IMR-90 (cell line): ENCODE data around the gene FLNA. TPM values are rescaled to one million over a fixed set of nuclear protein-coding genes. Genes with fewer than 3 reads are reported as not detected.
A peak's percentile ranks its signal among the peaks of the same experiment; 100 is the strongest.

ENCODE experiments used
- ATAC-seq: fragments of 200-7000 bp; cut with Tn5 transposase; 2 replicates; pipeline ENCODE4 v1.9.1; 2020; ENCODE audit warnings: low read depth, mild to moderate bottlenecking, moderate library complexity
- BruUV-seq: library from RNA; stranded (reverse); fragments of 400-500 nt; replicated peaks from 2 replicates; lab custom pipeline; 2021; lab: Mats Ljungman, UMichigan
- CTCF ChIA-PET: fragments of 300-600 bp; formaldehyde crosslinking; extraction: SDS; loops from one replicate; lab custom pipeline; 2021; ENCODE audit warnings: antibody characterized with exemption; lab: Yijun Ruan, JAX
- POLR2A ChIA-PET: fragments of 300-600 bp; sonication (Branson Sonifier 250); formaldehyde crosslinking; loops from one replicate; lab custom pipeline; 2022; ENCODE audit warnings: antibody characterized with exemption; ENCODE audit not compliant: unreplicated experiment; lab: Charles Lee
- DNase-seq: peaks from one replicate; pipeline ENCODE4 v3.0.0; 2013
- H2AFZ ChIP-seq: replicated peaks from 2 replicates; pipeline ENCODE3; 2013; ENCODE audit warnings: low read length, mild to moderate bottlenecking; ENCODE audit not compliant: poor library complexity
- H2AK5ac ChIP-seq: 2 replicates; pipeline ENCODE4 v1.6.1; 2013; ENCODE audit warnings: low read depth, low read length, inconsistent platforms
- H2AK9ac ChIP-seq: replicated peaks from 2 replicates; pipeline ENCODE3; 2013; ENCODE audit warnings: mild to moderate bottlenecking, low read depth, low read length, moderate library complexity; ENCODE audit not compliant: poor library complexity
- H2BK120ac ChIP-seq: 2 replicates; pipeline ENCODE4 v1.6.1; 2013; ENCODE audit warnings: low read depth, low read length, inconsistent platforms
- H2BK15ac ChIP-seq: 3 replicates; pipeline ENCODE4 v1.6.1; 2013; ENCODE audit warnings: low read depth, low read length, inconsistent platforms
- H2BK20ac ChIP-seq: 2 replicates; pipeline ENCODE4 v1.6.1; 2013; ENCODE audit warnings: low read depth, mild to moderate bottlenecking, inconsistent platforms, low read length, moderate library complexity
- H2BK5ac ChIP-seq: 2 replicates; pipeline ENCODE4 v1.6.1; 2013; ENCODE audit warnings: mild to moderate bottlenecking, low read depth, low read length, inconsistent platforms; ENCODE audit not compliant: poor library complexity, severe bottlenecking
- H3K14ac ChIP-seq: replicated peaks from 2 replicates; pipeline ENCODE4 v1.6.1; 2013; ENCODE audit warnings: low read depth, low read length, inconsistent platforms
- H3K18ac ChIP-seq: 2 replicates; pipeline ENCODE4 v1.6.1; 2013; ENCODE audit warnings: low read depth, low read length, control low read depth
- H3K23ac ChIP-seq: 2 replicates; pipeline ENCODE4 v1.6.1; 2013; ENCODE audit warnings: low read depth, low read length, inconsistent platforms
- H3K27ac ChIP-seq: 2 replicates; pipeline ENCODE4 v1.5.1; 2013; ENCODE audit warnings: mild to moderate bottlenecking, control low read depth, low read length; ENCODE audit not compliant: insufficient read depth
- H3K27me3 ChIP-seq: 2 replicates; pipeline ENCODE4 v1.6.1; 2013; ENCODE audit warnings: low read length; ENCODE audit not compliant: control insufficient read depth, insufficient read depth
- H3K36me3 ChIP-seq: 2 replicates; pipeline ENCODE4 v1.6.1; 2013; ENCODE audit warnings: low read length, mixed read lengths; ENCODE audit not compliant: control insufficient read depth, insufficient read depth
- H3K4ac ChIP-seq: 2 replicates; pipeline ENCODE4 v1.6.1; 2013; ENCODE audit warnings: low read depth, low read length, inconsistent platforms
- H3K4me1 ChIP-seq: 2 replicates; pipeline ENCODE4 v1.6.1; 2013; ENCODE audit warnings: low read length, mixed read lengths; ENCODE audit not compliant: control insufficient read depth, insufficient read depth
- H3K4me2 ChIP-seq: 2 replicates; pipeline ENCODE4 v1.6.1; 2013; ENCODE audit warnings: low read depth, mild to moderate bottlenecking, control low read depth, low read length, moderate library complexity
- H3K4me3 ChIP-seq: 2 replicates; pipeline ENCODE4 v1.5.1; 2013; ENCODE audit warnings: low read depth, mild to moderate bottlenecking, control low read depth, low read length, moderate library complexity; ENCODE audit not compliant: insufficient read depth
- H3K56ac ChIP-seq: 2 replicates; pipeline ENCODE4 v1.6.1; 2013; ENCODE audit warnings: low read length, inconsistent platforms; ENCODE audit not compliant: insufficient read depth; ENCODE audit errors: extremely low read depth
- H3K79me1 ChIP-seq, 2 experiments: 2 replicates each; pipeline ENCODE4 v1.6.1; 2013; ENCODE audit warnings: low read length in 2 of 2, inconsistent platforms in 1 of 2, low read depth in 1 of 2
- H3K9ac ChIP-seq: 2 replicates; pipeline ENCODE4 v1.6.1; 2013; ENCODE audit warnings: low read depth, low read length, control low read depth
- H3K9me1 ChIP-seq: 2 replicates; pipeline ENCODE4 v1.6.1; 2013; ENCODE audit warnings: low read length, inconsistent platforms; ENCODE audit not compliant: insufficient read depth
- H3K9me3 ChIP-seq: 2 replicates; pipeline ENCODE4 v1.6.1; 2013; ENCODE audit warnings: low read length; ENCODE audit not compliant: control insufficient read depth, insufficient read depth
- H4K20me1 ChIP-seq: 2 replicates; pipeline ENCODE4 v1.6.1; 2013; ENCODE audit warnings: low read length, inconsistent platforms; ENCODE audit not compliant: insufficient read depth
- H4K5ac ChIP-seq: 2 replicates; pipeline ENCODE4 v1.6.1; 2013; ENCODE audit warnings: mild to moderate bottlenecking, low read depth, low read length, control low read depth
- H4K8ac ChIP-seq, 2 experiments: 2 replicates each; pipeline ENCODE4 v1.6.1; 2013; ENCODE audit warnings: low read depth in 2 of 2, low read length in 2 of 2, control low read depth in 1 of 2, inconsistent platforms in 1 of 2
- H4K91ac ChIP-seq: 2 replicates; pipeline ENCODE4 v1.6.1; 2013; ENCODE audit warnings: low read depth, low read length, inconsistent platforms; ENCODE audit not compliant: insufficient read depth
- BHLHE40 ChIP-seq: fragments of 150-350 bp; IDR thresholded peaks from 2 replicates; pipeline ENCODE4 v1.6.1; 2016; ENCODE audit warnings: mild to moderate bottlenecking, low read depth, low read length
- CEBPB ChIP-seq: IDR thresholded peaks from 2 replicates; pipeline ENCODE4 v1.6.1; 2012; ENCODE audit warnings: low read depth, low read length, improper control_type of control experiment
- CHD1 ChIP-seq: IDR thresholded peaks from 2 replicates; pipeline ENCODE4 v1.6.1; 2012; ENCODE audit warnings: low read depth, low read length, improper control_type of control experiment
- FOS ChIP-seq: fragments of 150-350 bp; IDR thresholded peaks from 2 replicates; pipeline ENCODE4 v1.6.1; 2016; ENCODE audit warnings: low read depth, low read length
- MAFK ChIP-seq: IDR thresholded peaks from 2 replicates; pipeline ENCODE4 v1.6.1; 2012; ENCODE audit warnings: low read depth, low read length, improper control_type of control experiment
- MAZ ChIP-seq: IDR thresholded peaks from 2 replicates; pipeline ENCODE4 v1.6.1; 2012; ENCODE audit warnings: low read depth, mild to moderate bottlenecking, low read length, improper control_type of control experiment, moderate library complexity, borderline replicate concordance
- MXI1 ChIP-seq: IDR thresholded peaks from 2 replicates; pipeline ENCODE4 v1.6.1; 2012; ENCODE audit warnings: low read depth, mild to moderate bottlenecking, low read length, moderate library complexity, borderline replicate concordance
- NFE2L2 ChIP-seq: fragments of 150-350 bp; IDR thresholded peaks from 2 replicates; pipeline ENCODE4 v1.6.1; 2016; ENCODE audit warnings: low read depth, mild to moderate bottlenecking, low read length
- POLR2A ChIP-seq: IDR thresholded peaks from 2 replicates; pipeline ENCODE4 v1.6.1; 2012; ENCODE audit warnings: mild to moderate bottlenecking, low read depth, low read length
- RAD21 ChIP-seq: IDR thresholded peaks from 2 replicates; pipeline ENCODE4 v1.6.1; 2012; ENCODE audit warnings: low read length, improper control_type of control experiment
- RCOR1 ChIP-seq: IDR thresholded peaks from 2 replicates; pipeline ENCODE4 v1.6.1; 2012; ENCODE audit warnings: mild to moderate bottlenecking, low read length, improper control_type of control experiment; ENCODE audit not compliant: insufficient replicate concordance
- RFX5 ChIP-seq: IDR thresholded peaks from 2 replicates; pipeline ENCODE4 v1.8.0; 2012; ENCODE audit warnings: low read depth, mild to moderate bottlenecking, low read length, moderate library complexity
- SMC3 ChIP-seq: fragments of 150-350 bp; IDR thresholded peaks from 2 replicates; pipeline ENCODE4 v1.6.1; 2016; ENCODE audit warnings: low read depth, mild to moderate bottlenecking, antibody characterized with exemption, low read length, moderate library complexity
- USF2 ChIP-seq: fragments of 150-350 bp; IDR thresholded peaks from 2 replicates; pipeline ENCODE4 v1.6.1; 2017; ENCODE audit warnings: mild to moderate bottlenecking, antibody characterized with exemption, low read length, low read depth
- WGBS, 2 experiments: methylation state at CpG; one replicate each; pipeline versions ENCODE4 v1.1.5 to v1.1.7; 2013; ENCODE audit warnings: missing lambda C conversion rate in 2 of 2; ENCODE audit not compliant: insufficient read length in 1 of 2; ENCODE audit errors: extremely low coverage in 2 of 2; 5-methylcytosine and 5-hydroxymethylcytosine counted together
- dilution Hi-C: fragments of 300-500 bp; cut with HindIII; formaldehyde crosslinking; loops from one replicate; pipeline ENCODE4 v1.14.3; 2018; ENCODE audit warnings: low sequenced_read_pairs; ENCODE audit not compliant: unreplicated experiment
- in situ Hi-C: fragments of 300-500 bp; cut with MboI; formaldehyde crosslinking; loops from 3 replicates; pipeline ENCODE4 v1.14.3; 2019; ENCODE audit warnings: low sequenced_read_pairs, inconsistent platforms, mixed read lengths
- intact Hi-C: fragments of 100-400 bp; cut with micrococcal nuclease; formaldehyde crosslinking; loops from 2 replicates; pipeline ENCODE4 v1.10.0; 2022
- polyA plus RNA-seq, 3 experiments: library from polyadenylated mRNA; depleted of rRNA; stranded (reverse); fragments of >200 nt; gene quantifications; 2 replicates each; pipeline ENCODE4 v1.2.3, GENCODE V29; 2012; ENCODE audit warnings: low replicate concordance in 1 of 3
- total RNA-seq: library from RNA; depleted of rRNA; stranded (reverse); fragments of >200 nt; gene quantifications from 2 replicates; pipeline ENCODE4 v1.2.3, GENCODE V29; 2012
- TF ChIP-seq, protein P1 (sequence below): fragments of 150-350 bp; IDR thresholded peaks from 2 replicates; pipeline ENCODE4 v1.6.1; 2016; ENCODE audit warnings: low read depth, mild to moderate bottlenecking, low read length, moderate library complexity, borderline replicate concordance
- TF ChIP-seq, protein P2 (sequence below): conservative IDR thresholded peaks from 2 replicates; pipeline ENCODE4 v1.5.1; 2012; ENCODE audit warnings: mild to moderate bottlenecking, low read depth, low read length, improper control_type of control experiment

The FLNA gene
- total and polyA plus RNA-seq, 2 of the 4 experiments (the other 2 are of a cell fraction) = 1,356 to 1,357 TPM

DNA sequence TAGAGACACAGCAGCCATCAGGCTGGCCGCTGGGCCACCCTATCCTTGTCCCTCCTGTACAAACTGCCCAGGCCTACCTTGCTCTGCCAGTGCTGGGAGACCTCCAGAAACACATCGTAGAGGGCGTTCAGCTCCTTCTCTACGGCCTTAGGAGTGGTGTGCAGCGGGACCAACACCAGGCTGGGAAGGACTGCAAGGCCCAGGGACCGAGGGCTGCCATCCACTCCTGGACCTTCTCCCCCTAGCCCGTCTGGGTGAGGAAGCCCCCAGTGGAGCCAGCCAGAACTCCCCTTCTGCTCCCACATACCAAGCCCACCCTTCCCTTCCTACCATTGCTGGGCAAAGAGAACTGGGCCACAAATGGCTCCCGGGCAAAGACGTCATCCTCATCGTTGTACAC, 28.8 kb upstream of the FLNA start:
- no peak overlapping the region for H3K4ac ChIP-seq
- no peak overlapping the region for H2BK15ac ChIP-seq
- H3K9ac ChIP-seq = no peak overlapping the region
- no TSS peak for BruUV-seq
- intact Hi-C loops (no loop called here), dilution Hi-C loops (no loop called here), in situ Hi-C loops (no loop called here)
- H2AFZ ChIP-seq = no peak overlapping the region
- H4K5ac ChIP-seq = no peak overlapping the region
- H3K56ac ChIP-seq = no peak overlapping the region
- POLR2A ChIA-PET = no interaction called here
- no peak overlapping the region for H3K14ac ChIP-seq
- H4K20me1 ChIP-seq = peaks cover 43% of the 10 kb centered on the region
- peaks cover 6 to 21% of the 10 kb centered on the region in 2 experiments for H3K79me1 ChIP-seq
- no peak overlapping the region for H3K23ac ChIP-seq
- no peak overlapping the region for H2BK5ac ChIP-seq
- H3K18ac ChIP-seq = no peak overlapping the region
- no peaks in the 10 kb centered on the region for H3K27me3 ChIP-seq
- H2AK5ac ChIP-seq = no peak overlapping the region
- H4K8ac ChIP-seq = no peak overlapping the region
- H3K27ac ChIP-seq = no peak overlapping the region
- no peaks in the 10 kb centered on the region for H3K9me3 ChIP-seq
- TF ChIP-seq MXI1 (no peak), USF2 (no peak), NFE2L2 (no peak), RFX5 (no peak), CHD1 (no peak), CEBPB (no peak), RAD21 (no peak), RCOR1 (no peak), POLR2A (no peak), BHLHE40 (no peak), MAFK (no peak), MAZ (no peak), FOS (no peak), SMC3 (no peak)
- TF ChIP-seq, protein P1, sequence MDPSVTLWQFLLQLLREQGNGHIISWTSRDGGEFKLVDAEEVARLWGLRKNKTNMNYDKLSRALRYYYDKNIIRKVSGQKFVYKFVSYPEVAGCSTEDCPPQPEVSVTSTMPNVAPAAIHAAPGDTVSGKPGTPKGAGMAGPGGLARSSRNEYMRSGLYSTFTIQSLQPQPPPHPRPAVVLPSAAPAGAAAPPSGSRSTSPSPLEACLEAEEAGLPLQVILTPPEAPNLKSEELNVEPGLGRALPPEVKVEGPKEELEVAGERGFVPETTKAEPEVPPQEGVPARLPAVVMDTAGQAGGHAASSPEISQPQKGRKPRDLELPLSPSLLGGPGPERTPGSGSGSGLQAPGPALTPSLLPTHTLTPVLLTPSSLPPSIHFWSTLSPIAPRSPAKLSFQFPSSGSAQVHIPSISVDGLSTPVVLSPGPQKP = no peak
- TF ChIP-seq, protein P2, sequence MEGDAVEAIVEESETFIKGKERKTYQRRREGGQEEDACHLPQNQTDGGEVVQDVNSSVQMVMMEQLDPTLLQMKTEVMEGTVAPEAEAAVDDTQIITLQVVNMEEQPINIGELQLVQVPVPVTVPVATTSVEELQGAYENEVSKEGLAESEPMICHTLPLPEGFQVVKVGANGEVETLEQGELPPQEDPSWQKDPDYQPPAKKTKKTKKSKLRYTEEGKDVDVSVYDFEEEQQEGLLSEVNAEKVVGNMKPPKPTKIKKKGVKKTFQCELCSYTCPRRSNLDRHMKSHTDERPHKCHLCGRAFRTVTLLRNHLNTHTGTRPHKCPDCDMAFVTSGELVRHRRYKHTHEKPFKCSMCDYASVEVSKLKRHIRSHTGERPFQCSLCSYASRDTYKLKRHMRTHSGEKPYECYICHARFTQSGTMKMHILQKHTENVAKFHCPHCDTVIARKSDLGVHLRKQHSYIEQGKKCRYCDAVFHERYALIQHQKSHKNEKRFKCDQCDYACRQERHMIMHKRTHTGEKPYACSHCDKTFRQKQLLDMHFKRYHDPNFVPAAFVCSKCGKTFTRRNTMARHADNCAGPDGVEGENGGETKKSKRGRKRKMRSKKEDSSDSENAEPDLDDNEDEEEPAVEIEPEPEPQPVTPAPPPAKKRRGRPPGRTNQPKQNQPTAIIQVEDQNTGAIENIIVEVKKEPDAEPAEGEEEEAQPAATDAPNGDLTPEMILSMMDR = no peak
- no peak overlapping the region for H4K91ac ChIP-seq
- WGBS, 2 experiments = no CpG with 5 or more reads among the region's 10 CpGs
- no peak overlapping the region for H2BK120ac ChIP-seq
- H3K4me1 ChIP-seq = peaks cover 2% of the 10 kb centered on the region; the same call in 1 of the 2 replicates
- peaks cover 21% of the 10 kb centered on the region for H3K36me3 ChIP-seq
- no peak overlapping the region for H3K4me2 ChIP-seq
- CTCF ChIA-PET = no interaction called here
- H2BK20ac ChIP-seq = no peak overlapping the region
- peak overlapping the region; percentile 8 for H2AK9ac ChIP-seq
- H3K9me1 ChIP-seq = no peaks in the 10 kb centered on the region
- no peak overlapping the region for H3K4me3 ChIP-seq
- ATAC-seq (no peak), DNase-seq (no peak)
